ENCODE data around the gene RSAD1. TPM values are rescaled to one million over a fixed set of nuclear protein-coding genes. Genes with fewer than 3 reads are reported as not detected.

The RSAD1 gene
- total RNA-seq, 2 experiments from 2014 or later, result 44.6 to 44.7 TPM

GRCh38 chr17:50452630-50453300, 25.9 kb upstream of the RSAD1 start:
- H3K36me3 Mint-ChIP-seq (ENCODE audit: low read depth), result no peaks in the 10 kb centered on the region
- CTCF ChIA-PET, result interaction anchor here (0.6 kb wide), 1 partner anchor 1153 kb away, joined by 4 read pairs; no protein-coding TSS in a partner anchor
- H3K27ac Mint-ChIP-seq, result no peak overlapping the region
- ATAC-seq (ENCODE audit: poor library complexity) (no peak), DNase-seq (no peak)
- H3K27ac ChIP-seq (ENCODE audit: low read depth in 1 of 2, low read length in 2 of 2), result no peak overlapping the region
- intact Hi-C loops (cut with DNase I, micrococcal nuclease), result no loop called here
- TF ChIP-seq CTCF (IDR thresholded peaks at IDR 0.05), result no peak
- no peaks in the 10 kb centered on the region for H3K36me3 ChIP-seq (ENCODE audit: insufficient read depth, low read length)
- no peaks in the 10 kb centered on the region for H3K9me3 Mint-ChIP-seq
- no peaks in the 10 kb centered on the region for H3K4me1 ChIP-seq (ENCODE audit: insufficient read depth, low read length)
- no peaks in the 10 kb centered on the region for H3K27me3 Mint-ChIP-seq
- no peaks in the 10 kb centered on the region for H3K4me1 Mint-ChIP-seq (ENCODE audit: low read depth)
- no peaks in the 10 kb centered on the region for H3K27me3 ChIP-seq (ENCODE audit: control insufficient read depth in 1 of 2, insufficient read depth in 2 of 2, low read length in 2 of 2)
- H3K4me3 Mint-ChIP-seq, result no peak overlapping the region
- H3K9me3 ChIP-seq (ENCODE audit: control insufficient read depth in 1 of 2, insufficient read depth in 1 of 2, low read length in 2 of 2), result no peaks in the 10 kb centered on the region
- POLR2A ChIA-PET, result no interaction called here
- H3K4me3 ChIP-seq (ENCODE audit: low read length), result no peak overlapping the region

GRCh38 chr17:50453901-50454300, 24.8 kb upstream of the RSAD1 start:
- H3K27me3 Mint-ChIP-seq, result no peaks in the 10 kb centered on the region
- Histone ChIP-seq H3K9me3 (ENCODE audit: control insufficient read depth in 1 of 2, insufficient read depth in 1 of 2, low read length in 2 of 2) (no peaks in the 10 kb centered on the region), H3K36me3 (ENCODE audit: insufficient read depth, low read length) (no peaks in the 10 kb centered on the region), H3K27me3 (ENCODE audit: control insufficient read depth in 1 of 2, insufficient read depth in 2 of 2, low read length in 2 of 2) (no peaks in the 10 kb centered on the region), H3K4me1 (ENCODE audit: insufficient read depth, low read length) (no peaks in the 10 kb centered on the region), H3K4me3 (ENCODE audit: low read length) (no peak overlapping the region), H3K27ac (ENCODE audit: low read depth in 1 of 2, low read length in 2 of 2) (no peak overlapping the region)
- POLR2A ChIA-PET, result no interaction called here
- no peaks in the 10 kb centered on the region for H3K9me3 Mint-ChIP-seq
- no peak for TF ChIP-seq CTCF (IDR thresholded peaks at IDR 0.05)
- no peak for DNase-seq
- CTCF ChIA-PET, result interaction anchor here (0.7 kb wide), 1 partner anchor 80 kb away, joined by 3 read pairs; no protein-coding TSS in a partner anchor
- ATAC-seq (ENCODE audit: poor library complexity), result no peak
- H3K4me1 Mint-ChIP-seq (ENCODE audit: low read depth), result no peaks in the 10 kb centered on the region
- intact Hi-C loops (cut with DNase I, micrococcal nuclease), result no loop called here
- no peak overlapping the region for H3K4me3 Mint-ChIP-seq
- no peak overlapping the region for H3K27ac Mint-ChIP-seq
- H3K36me3 Mint-ChIP-seq (ENCODE audit: low read depth), result no peaks in the 10 kb centered on the region

DNA sequence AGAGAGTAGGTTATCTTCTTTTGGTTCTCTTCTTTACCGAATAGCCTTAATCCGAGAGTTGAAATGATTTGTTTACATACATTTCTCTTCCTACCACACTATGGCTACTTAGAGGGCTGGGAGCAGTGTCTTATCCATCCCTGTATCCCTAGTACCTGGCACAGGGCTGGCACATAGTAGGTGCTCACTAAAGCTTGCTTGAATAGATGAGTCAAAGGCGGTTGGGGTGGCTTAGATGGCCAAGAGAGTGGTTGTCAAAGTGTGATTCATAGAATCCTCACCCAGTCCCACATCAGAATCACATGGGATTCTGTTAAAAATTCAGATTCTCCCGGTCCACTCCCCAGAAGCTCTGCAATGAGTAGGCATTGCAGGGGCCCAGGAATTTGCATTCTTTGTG, 21.0 kb upstream of the RSAD1 start:
- CTCF ChIA-PET, result no interaction called here
- no peak for TF ChIP-seq CTCF (IDR thresholded peaks at IDR 0.05)
- DNase-seq (no peak), ATAC-seq (ENCODE audit: poor library complexity) (no peak)
- H3K36me3 Mint-ChIP-seq (ENCODE audit: low read depth), result no peaks in the 10 kb centered on the region
- H3K27me3 Mint-ChIP-seq, result no peaks in the 10 kb centered on the region
- H3K9me3 ChIP-seq (ENCODE audit: control insufficient read depth in 1 of 2, insufficient read depth in 1 of 2, low read length in 2 of 2), result no peaks in the 10 kb centered on the region
- H3K4me3 Mint-ChIP-seq, result no peak overlapping the region
- H3K36me3 ChIP-seq (ENCODE audit: insufficient read depth, low read length), result no peaks in the 10 kb centered on the region
- H3K4me3 ChIP-seq (ENCODE audit: low read length), result no peak overlapping the region
- H3K9me3 Mint-ChIP-seq, result no peaks in the 10 kb centered on the region
- H3K4me1 ChIP-seq (ENCODE audit: insufficient read depth, low read length), result no peaks in the 10 kb centered on the region
- no peak overlapping the region for H3K27ac Mint-ChIP-seq
- H3K27ac ChIP-seq (ENCODE audit: low read depth in 1 of 2, low read length in 2 of 2), result no peak overlapping the region
- POLR2A ChIA-PET, result no interaction called here
- intact Hi-C loops (cut with DNase I, micrococcal nuclease), result no loop called here
- H3K4me1 Mint-ChIP-seq (ENCODE audit: low read depth), result no peaks in the 10 kb centered on the region
- no peaks in the 10 kb centered on the region for H3K27me3 ChIP-seq (ENCODE audit: control insufficient read depth in 1 of 2, insufficient read depth in 2 of 2, low read length in 2 of 2)
